NCI-H2196 treated with DMSO at 0.1 percent for 48 hours (cell line): Measurements from ENCODE around the gene SLF1.
A peak's percentile ranks its signal among the peaks of the same experiment; 100 is the strongest.

Source experiments
- DNase-seq: peaks from one replicate; lab custom pipeline; 2025; ENCODE audit not compliant: unreplicated experiment; lab: John Stamatoyannopoulos, UW

SLF1 gene

DNA sequence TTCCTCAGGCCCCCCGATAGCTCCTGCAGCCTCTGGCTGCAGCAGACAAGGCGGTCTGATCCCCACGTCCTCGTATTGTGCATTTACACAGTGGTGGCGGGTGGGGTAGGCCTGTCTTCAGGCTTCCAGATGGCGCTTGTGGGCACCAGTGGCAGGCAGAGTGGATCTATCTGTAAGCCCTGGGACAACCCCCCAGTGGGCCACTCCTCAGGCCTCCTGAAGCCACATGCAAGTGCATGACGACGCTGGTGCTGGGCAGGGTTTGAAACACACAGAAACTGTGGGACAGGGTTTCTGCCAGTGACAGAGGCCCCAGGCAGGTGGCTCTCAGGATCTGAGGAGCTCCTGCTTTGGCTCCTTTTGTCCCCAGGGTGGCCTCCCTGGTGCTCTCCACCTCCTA, 42.0 kb downstream of the SLF1 start:
- no peak for DNase-seq

- DNase-seq, result no peak
These were observed 42.6 kb downstream of the SLF1 start for GRCh38 chr5:94661086-94661485.

DNA sequence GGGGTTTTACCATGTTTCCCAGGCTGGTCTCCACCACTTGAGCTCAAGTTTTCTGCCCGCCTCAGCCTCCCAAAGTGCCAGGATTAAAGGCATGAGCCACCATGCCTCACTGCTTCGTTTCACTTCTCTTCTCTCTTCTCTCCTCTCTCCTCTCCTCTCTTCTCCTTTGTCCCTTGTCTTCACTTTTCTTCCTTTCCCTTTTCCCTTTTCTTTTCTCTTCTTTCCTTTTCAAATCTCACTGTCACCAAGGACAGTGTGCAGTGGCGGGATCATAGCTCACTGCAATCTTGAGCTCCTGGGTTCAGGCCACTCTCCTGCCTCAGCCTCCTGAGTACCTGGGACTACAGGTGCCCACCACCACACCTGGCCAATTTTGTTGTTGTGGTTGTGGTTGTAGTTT, 49.5 kb downstream of the SLF1 start:
- no peak for DNase-seq

GRCh38 chr5:94670726-94671125, 52.3 kb downstream of the SLF1 start:
- DNase-seq, result no peak

DNA sequence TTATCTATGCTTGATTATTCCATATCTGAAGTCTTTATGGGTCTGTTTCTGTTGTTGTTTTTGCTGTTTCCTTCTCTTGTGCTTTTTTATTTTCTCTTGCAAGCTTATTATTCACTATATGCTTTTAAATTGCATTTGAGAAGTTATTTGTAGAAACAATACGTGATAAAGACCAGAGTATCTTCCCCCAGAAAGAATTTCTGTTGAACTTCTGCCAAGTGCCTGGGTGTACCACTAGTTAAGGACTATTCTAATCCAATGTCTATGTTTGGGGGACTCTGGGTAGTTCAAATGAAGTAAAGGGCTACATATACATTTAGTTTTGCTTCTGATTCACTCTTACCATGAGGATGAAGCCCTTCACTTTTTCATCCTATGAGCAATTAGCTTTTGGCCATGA, 54.3 kb downstream of the SLF1 start:
- no peak for DNase-seq

DNA sequence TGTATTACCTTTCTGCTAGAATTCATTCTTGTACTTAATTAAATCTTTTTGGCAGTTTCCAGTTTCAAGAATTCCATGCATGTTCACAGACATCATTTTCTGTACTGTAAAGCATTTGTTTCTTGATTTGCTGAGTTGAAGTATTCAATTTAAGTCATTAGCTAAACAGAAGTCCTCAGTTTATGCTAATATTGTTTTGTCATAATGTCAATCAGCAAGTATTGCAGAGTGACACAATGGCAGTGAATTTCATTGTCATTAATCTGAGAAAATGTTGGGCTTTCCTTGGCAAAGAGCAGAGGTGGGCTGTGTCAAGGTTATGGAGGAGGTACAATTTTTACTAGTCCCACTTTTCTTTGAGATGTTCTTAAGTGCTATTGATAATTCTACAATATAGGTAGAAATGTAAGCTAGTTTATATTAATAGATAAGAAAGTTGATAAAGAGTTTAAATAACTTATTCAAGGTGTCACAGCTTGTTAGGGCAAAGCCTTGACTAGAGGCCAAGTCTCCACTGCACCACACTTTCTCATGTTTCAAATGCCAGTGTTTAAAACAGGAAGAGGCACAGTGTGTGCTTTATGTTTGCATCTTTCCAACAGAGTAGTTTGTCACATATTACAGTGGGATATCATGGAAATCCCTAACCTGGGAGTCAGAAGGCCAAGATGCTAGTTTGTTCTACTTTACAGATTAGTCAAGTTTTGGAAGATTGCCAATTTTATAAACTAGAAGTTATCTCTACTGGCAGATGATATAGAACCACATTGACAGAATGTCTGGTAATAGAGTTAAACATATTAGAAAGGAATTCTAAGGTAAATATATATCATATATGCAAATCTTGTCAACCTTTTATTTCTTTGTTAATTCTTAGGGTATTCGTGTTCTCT, 56.3 kb downstream of the SLF1 start:
- DNase-seq, result no peak

DNA sequence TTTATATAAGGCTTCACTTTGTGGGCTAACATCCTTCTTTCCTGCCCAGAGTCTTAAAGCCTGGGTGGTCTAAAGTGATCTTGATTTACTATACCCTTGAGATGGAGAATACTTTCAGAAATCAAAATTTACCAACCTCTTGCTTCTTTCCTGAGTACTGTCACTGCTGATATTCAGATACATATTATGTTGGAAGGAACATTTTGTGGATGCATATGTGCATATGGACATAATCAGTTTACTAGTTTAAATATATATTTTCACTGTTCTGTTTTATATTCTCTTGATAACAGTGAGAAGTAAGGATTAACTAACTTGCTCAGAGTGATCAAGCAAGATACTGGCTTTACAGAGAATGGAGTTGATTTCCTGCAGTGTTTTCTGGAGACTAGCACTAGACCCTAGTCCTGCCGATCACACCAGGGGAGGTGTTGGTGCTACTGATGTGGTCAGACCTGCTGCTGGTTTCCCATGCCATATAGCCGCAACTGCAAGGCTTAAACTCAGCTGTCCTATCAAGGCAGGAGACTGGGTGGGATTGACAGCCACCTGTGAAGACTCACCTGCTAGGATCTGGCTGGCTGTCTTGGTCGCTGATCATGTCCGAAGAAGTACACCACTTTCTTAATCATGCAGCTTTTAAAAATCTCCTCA, 57.6 kb downstream of the SLF1 start:
- DNase-seq, result no peak

DNA sequence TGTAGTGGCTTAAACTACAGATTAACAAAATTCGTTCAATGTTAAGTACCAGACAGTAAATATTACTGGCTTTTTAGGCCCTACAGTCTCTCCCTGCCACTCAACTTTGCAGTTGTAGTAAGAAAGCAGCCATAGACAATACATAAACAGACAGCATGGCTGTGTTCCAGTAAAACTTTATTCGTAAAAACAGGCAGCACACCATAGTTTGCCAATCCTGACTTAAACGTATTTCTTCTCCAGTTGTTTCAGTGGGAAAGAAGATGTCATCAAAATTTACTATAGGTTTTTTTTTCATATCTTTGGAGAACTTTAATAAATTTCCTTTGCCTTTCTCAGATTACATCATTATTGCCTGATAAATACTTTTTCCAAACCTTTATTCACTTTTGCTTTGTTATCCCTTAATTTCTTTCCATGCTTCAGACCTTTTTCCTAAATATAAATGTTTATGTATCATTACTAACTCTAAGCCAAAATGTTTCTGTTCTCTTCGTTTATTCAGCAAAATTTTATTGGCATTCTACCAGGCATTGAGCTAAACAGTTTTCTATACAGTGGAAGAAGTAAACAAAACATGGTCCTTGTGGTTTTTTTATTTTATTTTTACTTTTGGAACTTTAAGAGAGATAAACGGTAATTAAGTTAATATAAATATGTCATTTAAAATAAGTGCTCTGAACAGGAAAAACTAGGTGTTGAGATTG, 64.5 kb downstream of the SLF1 start:
- DNase-seq, result no peak

DNA sequence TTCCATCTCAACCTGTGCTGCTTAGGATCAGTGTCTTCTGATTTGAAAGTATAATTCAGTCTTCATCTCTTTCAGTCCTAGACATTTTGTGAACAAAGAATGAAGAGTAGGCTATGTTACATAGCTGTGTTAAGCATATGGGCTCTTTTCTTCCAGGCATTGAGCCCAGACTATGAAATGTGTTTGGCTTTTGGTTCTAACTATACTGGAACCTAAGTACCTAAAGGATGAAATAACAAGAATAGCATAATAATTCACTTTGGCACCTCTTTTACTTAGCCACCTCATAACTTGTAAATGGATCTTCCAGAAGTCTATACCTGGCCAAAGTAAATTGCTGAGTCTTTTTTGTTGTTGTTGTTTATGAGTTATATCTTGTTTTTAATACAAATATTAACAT, 71.4 kb downstream of the SLF1 start:
- no peak for DNase-seq

- no peak for DNase-seq
These were observed 72.3 kb downstream of the SLF1 start for GRCh38 chr5:94690778-94691177.

DNA sequence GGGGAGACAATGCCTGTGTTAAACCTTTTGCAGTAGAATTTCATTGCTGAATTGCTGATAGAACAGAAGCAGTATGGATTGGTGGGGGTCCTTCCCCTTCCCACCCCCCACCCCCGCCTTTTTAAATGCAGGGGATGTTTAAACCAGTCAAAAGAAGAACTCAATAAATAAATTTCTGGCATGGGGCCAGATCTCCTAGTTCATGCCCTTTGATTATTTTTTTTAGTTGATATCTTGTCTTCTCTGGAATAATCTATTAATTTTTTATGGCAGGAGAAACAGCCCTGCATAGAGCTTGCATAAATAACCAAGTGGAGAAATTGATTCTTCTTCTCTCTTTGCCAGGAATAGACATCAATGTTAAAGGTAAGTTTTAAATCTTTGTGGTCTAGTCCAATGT, 72.8 kb downstream of the SLF1 start:
- DNase-seq, result no peak

- peak; percentile 34 for DNase-seq
These were observed 73.5 kb downstream of the SLF1 start for GRCh38 chr5:94691949-94692348.

DNA sequence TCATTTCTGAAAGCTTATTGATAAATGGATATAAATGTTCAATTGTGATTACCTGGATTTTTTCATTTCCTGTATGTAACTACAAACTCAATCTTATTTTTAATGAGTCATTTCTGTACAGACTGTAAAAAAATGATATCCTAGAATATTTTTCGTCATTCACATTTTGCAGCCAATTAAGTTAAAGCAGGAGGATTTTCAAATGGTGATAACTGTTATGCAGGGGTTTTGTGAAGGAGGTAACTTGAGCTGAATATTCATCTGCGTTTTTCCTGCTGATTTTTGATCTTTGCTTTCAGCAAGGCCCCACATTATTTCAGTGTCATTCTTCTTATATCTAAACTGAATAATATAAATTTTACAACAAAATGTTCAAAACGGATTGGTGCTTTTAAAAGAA, 74.1 kb downstream of the SLF1 start:
- no peak for DNase-seq

GRCh38 chr5:94693043-94693822, 74.8 kb downstream of the SLF1 start:
- DNase-seq, result peak; percentile 45

DNA sequence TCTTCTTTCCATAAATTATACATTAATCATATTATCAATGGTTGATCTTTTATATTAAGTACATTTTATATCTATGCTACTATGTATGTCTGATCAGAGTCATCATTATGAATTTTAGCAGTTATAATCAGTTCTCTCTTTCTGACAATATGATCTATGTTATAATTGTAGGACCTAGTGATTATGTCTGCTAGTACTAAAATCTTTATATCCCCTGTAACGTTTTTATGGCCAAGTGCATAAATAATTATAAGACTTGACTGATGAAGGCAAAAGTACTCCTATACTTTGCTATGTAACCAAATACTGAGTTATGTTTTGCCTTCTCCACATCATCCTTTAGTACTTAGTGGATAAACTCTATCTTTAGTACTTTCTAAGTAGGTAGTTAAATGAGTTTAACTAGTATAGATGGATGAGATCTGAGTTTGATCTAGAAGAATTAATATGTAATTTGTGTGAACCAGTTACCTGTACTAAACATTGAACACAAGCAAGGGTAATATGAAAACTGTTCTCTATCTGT, 75.4 kb downstream of the SLF1 start:
- no peak for DNase-seq

- no peak for DNase-seq
These were observed 76.2 kb downstream of the SLF1 start for GRCh38 chr5:94694671-94695070.

DNA sequence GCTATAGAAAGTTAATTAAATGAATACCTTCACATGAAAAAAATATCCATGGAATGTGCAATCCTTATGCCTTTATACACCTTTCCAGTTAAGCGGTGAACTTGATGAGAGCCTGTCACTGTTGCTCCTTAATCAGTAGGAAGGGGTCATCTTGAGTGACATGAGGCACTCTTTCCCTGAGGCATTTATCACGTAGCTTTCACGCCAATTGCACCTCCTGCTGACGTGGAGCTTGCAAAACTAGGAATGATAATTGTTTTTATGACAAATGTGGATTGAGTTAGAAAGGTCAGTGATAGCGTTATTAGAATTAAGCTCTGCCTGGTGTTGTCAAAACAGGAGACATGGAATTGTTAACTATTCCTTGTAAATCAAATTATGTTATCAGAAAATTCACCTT, 79.7 kb downstream of the SLF1 start:
- no peak for DNase-seq

DNA sequence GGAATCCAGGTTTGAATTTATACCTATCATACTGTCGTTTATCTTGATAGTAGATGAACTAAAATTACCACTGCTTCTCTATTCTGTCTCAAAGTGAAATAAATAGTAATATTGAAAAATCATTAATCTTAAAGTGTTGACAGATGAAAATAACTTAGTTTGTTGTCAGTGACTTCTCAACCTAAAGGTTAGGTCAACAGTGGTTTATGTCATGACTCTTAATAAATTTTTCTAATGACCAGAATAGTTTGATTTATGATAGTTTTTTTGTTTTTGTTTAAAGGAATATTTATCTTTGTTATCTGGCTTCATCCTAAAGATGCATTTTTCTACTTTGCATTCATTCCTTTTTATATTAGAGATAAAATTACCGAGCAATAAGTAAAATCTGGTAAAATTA, 81.1 kb downstream of the SLF1 start:
- no peak for DNase-seq

DNA sequence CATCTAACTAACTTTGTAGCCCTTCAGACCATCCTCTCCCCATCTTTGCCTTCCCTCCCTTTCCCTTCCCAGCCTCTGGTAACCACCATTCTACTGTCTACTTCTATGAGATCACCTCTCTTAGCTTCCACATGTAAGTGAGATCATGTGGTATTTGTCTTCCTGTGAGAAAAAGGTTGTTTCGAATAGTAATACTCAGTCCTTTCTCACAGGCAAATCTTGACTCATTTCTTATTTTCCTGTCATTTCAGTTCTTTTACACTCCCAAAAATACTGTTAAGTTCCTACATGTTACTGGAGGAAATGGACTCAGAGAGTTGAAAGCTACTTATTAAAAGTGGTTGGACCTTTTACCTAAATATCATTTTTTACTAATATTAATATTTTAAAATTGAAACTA, 82.1 kb downstream of the SLF1 start:
- no peak for DNase-seq

GRCh38 chr5:94702729-94703128, 84.3 kb downstream of the SLF1 start:
- DNase-seq, result no peak

GRCh38 chr5:94705427-94705826, 87.0 kb downstream of the SLF1 start:
- no peak for DNase-seq
